Kidney (tissue), 14 donors: ENCODE results near the gene OR4D9. TPM values are rescaled to one million over a fixed set of nuclear protein-coding genes. Genes with fewer than 3 reads are reported as not detected.
A peak's percentile ranks its signal among the peaks of the same experiment; 100 is the strongest.

Experiments used
- DNase-seq, 5 donors: peaks; one replicate each; pipeline ENCODE4 v3.0.0-alpha.2; 2013 to 2020
- FAIRE-seq: peaks from 2 replicates; lab custom pipeline; 2012; peaks lifted over from hg19 to GRCh38; lab: Jason Lieb, UNC
- H3K27ac ChIP-seq, 2 donors: one replicate each; pipeline ENCODE4 v1.7.0; 2013; ENCODE audit warnings: low read depth in 2 of 2, low read length in 2 of 2, inconsistent platforms in 1 of 2
- H3K27me3 ChIP-seq: one replicate; pipeline ENCODE4 v1.7.1; 2013; ENCODE audit warnings: low read length, inconsistent platforms; ENCODE audit not compliant: control insufficient read depth, insufficient read depth
- H3K36me3 ChIP-seq, 3 donors: one replicate each; pipeline versions ENCODE4 v1.7.0 to v1.7.1; 2013; ENCODE audit warnings: low read length in 3 of 3, control low read depth in 1 of 3, inconsistent platforms in 1 of 3; ENCODE audit not compliant: insufficient read depth in 3 of 3, control insufficient read depth in 2 of 3
- H3K4me1 ChIP-seq, 3 donors: one replicate each; pipeline versions ENCODE4 v1.7.0 to v1.7.1; 2013; ENCODE audit warnings: low read length in 3 of 3, inconsistent platforms in 1 of 3, low read depth in 1 of 3; ENCODE audit not compliant: control insufficient read depth in 2 of 3, insufficient read depth in 2 of 3
- H3K4me3 ChIP-seq, 3 donors: one replicate each; pipeline versions ENCODE4 v1.7.0 to v1.8.1; 2013; ENCODE audit warnings: low read length in 3 of 3, control low read depth in 1 of 3, inconsistent platforms in 1 of 3
- H3K9ac ChIP-seq, 3 donors: one replicate each; pipeline versions ENCODE4 v1.7.0 to v1.7.1; 2013; ENCODE audit warnings: low read length in 3 of 3, control low read depth in 1 of 3, inconsistent platforms in 1 of 3
- H3K9me3 ChIP-seq, 3 donors: one replicate each; pipeline versions ENCODE4 v1.7.0 to v1.7.1; 2013; ENCODE audit warnings: low read length in 3 of 3, control low read depth in 1 of 3, inconsistent platforms in 1 of 3; ENCODE audit not compliant: control insufficient read depth in 2 of 3, insufficient read depth in 1 of 3
- intact Hi-C: fragments of 100-400 bp; cut with DNase I; formaldehyde crosslinking; loops from one replicate; pipeline ENCODE4 v1.11.1; 2022
- polyA plus RNA-seq: library from polyadenylated mRNA; stranded (reverse); fragments of 350-450 nt; fragmentation: Illumina TruSeq; extraction: RNeasy Lipid Tissue Mini Kit (QIAGEN cat#74804); gene quantifications from one replicate; pipeline ENCODE4 v1.2.3, GENCODE V29; 2014; ENCODE audit warnings: low read depth, low replicate concordance; ENCODE audit not compliant: insufficient read depth
- total RNA-seq: library from RNA; stranded (reverse); fragmentation: NEBNext Ultra II Directional; extraction: Animal tissue kit (Norgen Biotek cat#: 25700); gene quantifications from one replicate; pipeline ENCODE4 v1.2.1, GENCODE V29; 2021
- TF ChIP-seq, protein P1 (sequence below): IDR thresholded peaks from 3 replicates; pipeline ENCODE4 v1.5.1; 2012; ENCODE audit warnings: mild to moderate bottlenecking, moderate library complexity, borderline replicate concordance; ENCODE audit not compliant: insufficient read depth; ENCODE audit errors: extremely low read depth
- donor health status: control.
- donor health status: control.
- donor health status: control.
- donor health status: control.
- donor health status: control.
- donor health status: DM: yes; HTN: yes; CAD: no.
- donor health status: Normal renal cell carcinoma (clear cell type).

Gene OR4D9
- total and polyA plus RNA-seq, 2 donors from 2014 or later, result not detected

GRCh38 chr11:59548309-59548656 is 36.9 kb downstream of the OR4D9 start:
- FAIRE-seq, result no peak
- no peak overlapping the region for H3K4me3 ChIP-seq
- no peak overlapping the region for H3K9ac ChIP-seq
- no peaks in the 10 kb centered on the region for H3K4me1 ChIP-seq
- H3K27ac ChIP-seq, result no peak overlapping the region
- no peaks in the 10 kb centered on the region for H3K36me3 ChIP-seq
- no peak for DNase-seq
- no peaks in the 10 kb centered on the region for H3K27me3 ChIP-seq
- TF ChIP-seq, protein P1, sequence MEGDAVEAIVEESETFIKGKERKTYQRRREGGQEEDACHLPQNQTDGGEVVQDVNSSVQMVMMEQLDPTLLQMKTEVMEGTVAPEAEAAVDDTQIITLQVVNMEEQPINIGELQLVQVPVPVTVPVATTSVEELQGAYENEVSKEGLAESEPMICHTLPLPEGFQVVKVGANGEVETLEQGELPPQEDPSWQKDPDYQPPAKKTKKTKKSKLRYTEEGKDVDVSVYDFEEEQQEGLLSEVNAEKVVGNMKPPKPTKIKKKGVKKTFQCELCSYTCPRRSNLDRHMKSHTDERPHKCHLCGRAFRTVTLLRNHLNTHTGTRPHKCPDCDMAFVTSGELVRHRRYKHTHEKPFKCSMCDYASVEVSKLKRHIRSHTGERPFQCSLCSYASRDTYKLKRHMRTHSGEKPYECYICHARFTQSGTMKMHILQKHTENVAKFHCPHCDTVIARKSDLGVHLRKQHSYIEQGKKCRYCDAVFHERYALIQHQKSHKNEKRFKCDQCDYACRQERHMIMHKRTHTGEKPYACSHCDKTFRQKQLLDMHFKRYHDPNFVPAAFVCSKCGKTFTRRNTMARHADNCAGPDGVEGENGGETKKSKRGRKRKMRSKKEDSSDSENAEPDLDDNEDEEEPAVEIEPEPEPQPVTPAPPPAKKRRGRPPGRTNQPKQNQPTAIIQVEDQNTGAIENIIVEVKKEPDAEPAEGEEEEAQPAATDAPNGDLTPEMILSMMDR, result no peak
- H3K9me3 ChIP-seq, result no peaks in the 10 kb centered on the region
- intact Hi-C loops, result no loop called here

DNA sequence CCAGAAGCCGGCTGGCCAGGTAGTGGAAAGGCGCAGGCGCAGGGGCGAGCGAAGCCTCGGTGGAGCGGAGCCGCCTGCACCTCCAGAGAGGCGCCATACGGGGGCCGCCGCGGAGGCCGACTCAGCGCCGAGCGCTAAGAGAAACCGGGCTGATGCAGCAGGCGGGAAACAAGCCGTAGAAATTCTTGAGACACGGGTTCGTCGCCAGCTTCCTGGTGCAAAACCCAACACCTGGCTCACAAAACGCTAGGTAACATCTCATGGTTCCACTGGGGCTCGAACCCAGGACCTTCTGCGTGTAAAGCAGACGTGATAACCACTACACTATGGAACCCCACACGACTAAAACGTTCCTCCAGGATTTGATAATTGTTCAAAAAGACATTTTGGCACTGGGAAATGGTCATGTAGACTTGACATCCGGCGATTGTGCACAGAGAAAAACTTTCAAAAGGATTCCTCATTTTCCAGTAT is 39.1 kb downstream of the OR4D9 start:
- Histone ChIP-seq H3K4me1 (no peaks in the 10 kb centered on the region), H3K4me3 (peak overlapping the region; percentile 71 to 92 (median 87)), H3K27me3 (no peaks in the 10 kb centered on the region), H3K9me3 (no peaks in the 10 kb centered on the region), H3K27ac (peak overlapping the region; percentile 47 to 84), H3K36me3 (no peaks in the 10 kb centered on the region), H3K9ac (peak overlapping the region; percentile 38 to 93 (median 41))
- intact Hi-C loops, result no loop called here
- no peak for FAIRE-seq
- TF ChIP-seq, protein P1, result peak; percentile 35
- peak; percentile 91 to 97 (median 94) for DNase-seq

DNA sequence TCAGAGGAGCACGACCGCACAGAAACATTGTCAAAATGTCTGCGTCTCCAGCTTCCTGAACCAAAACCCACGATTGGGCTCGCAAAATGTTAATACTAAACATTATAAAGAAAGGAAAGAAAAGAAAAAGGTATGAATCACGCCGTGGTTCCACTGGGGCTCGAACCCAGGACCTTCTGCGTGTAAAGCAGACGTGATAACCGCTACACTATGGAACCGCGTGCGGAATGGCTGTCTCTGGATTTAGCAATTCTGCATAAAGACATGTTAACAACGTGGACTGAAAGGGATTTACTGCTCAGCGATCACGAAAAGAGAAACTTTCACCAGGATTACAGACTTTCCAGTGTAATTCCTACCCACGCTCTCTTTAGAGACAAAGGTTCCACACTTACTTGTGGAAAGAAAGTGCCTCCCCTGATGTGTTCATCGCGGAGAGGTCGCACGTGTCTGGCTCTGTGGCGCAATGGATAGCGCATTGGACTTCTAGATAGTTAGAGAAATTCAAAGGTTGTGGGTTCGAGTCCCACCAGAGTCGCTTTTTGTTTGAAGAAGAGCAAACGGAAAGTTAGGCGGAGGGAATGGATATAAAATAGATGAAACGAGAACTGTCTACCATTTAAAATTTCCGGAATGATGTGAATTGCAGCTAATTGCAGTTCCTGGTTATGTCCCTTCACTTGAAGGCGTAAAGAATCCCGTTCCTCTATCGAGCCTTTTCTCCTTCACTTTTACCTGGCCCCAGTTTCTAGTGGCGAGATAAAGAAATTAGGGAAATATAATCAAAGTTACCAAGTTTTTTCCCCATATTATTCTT is 39.7 kb downstream of the OR4D9 start:
- Histone ChIP-seq H3K9ac (peak overlapping the region; percentile 38 to 93 (median 41)), H3K4me1 (no peaks in the 10 kb centered on the region), H3K27ac (peak overlapping the region; percentile 47 to 84), H3K27me3 (no peaks in the 10 kb centered on the region), H3K4me3 (peak overlapping the region; percentile 71 to 92 (median 87)), H3K9me3 (no peaks in the 10 kb centered on the region), H3K36me3 (no peaks in the 10 kb centered on the region)
- intact Hi-C loops, result no loop called here
- DNase-seq (peak; percentile 87 to 95 (median 90)), FAIRE-seq (no peak)
- TF ChIP-seq, protein P1, result no peak
